ENCODE measurements around the gene PLEKHA7.

PLEKHA7 gene

DNA sequence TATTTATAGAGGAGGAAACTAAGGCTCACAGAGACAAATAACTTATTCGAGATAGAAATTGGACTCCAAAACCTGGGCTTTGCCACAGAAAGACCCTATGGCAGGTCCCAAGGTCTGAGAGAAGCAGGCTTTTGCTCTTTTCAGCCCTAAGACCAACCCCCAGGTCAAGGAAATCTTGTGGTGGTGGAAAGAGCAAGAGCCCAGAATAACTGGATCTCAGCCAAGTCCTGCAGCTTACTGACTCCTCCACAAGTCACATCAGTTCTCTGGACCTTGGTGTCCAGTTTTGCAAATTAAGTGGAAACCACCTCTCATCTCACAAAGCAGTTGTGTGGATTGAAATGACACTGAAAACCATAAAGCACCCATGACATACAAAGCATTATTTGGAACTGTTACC, 153.6 kb downstream of the PLEKHA7 start:
- TF ChIP-seq POLR2AphosphoS5 (IDR thresholded peaks at IDR 0.05; ENCODE audit: low read depth, low read length) (no peak), FOXP2 (optimal IDR thresholded peaks at IDR 0.05; ENCODE audit: borderline replicate concordance, extremely low read depth, extremely low read length, insufficient read depth) (no peak)
- TF ChIP-seq, protein P1, sequence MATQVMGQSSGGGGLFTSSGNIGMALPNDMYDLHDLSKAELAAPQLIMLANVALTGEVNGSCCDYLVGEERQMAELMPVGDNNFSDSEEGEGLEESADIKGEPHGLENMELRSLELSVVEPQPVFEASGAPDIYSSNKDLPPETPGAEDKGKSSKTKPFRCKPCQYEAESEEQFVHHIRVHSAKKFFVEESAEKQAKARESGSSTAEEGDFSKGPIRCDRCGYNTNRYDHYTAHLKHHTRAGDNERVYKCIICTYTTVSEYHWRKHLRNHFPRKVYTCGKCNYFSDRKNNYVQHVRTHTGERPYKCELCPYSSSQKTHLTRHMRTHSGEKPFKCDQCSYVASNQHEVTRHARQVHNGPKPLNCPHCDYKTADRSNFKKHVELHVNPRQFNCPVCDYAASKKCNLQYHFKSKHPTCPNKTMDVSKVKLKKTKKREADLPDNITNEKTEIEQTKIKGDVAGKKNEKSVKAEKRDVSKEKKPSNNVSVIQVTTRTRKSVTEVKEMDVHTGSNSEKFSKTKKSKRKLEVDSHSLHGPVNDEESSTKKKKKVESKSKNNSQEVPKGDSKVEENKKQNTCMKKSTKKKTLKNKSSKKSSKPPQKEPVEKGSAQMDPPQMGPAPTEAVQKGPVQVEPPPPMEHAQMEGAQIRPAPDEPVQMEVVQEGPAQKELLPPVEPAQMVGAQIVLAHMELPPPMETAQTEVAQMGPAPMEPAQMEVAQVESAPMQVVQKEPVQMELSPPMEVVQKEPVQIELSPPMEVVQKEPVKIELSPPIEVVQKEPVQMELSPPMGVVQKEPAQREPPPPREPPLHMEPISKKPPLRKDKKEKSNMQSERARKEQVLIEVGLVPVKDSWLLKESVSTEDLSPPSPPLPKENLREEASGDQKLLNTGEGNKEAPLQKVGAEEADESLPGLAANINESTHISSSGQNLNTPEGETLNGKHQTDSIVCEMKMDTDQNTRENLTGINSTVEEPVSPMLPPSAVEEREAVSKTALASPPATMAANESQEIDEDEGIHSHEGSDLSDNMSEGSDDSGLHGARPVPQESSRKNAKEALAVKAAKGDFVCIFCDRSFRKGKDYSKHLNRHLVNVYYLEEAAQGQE (IDR thresholded peaks at IDR 0.05; ENCODE audit: insufficient read depth in 1 of 2, low read depth in 2 of 2, low read length in 2 of 2): no peak

DNA sequence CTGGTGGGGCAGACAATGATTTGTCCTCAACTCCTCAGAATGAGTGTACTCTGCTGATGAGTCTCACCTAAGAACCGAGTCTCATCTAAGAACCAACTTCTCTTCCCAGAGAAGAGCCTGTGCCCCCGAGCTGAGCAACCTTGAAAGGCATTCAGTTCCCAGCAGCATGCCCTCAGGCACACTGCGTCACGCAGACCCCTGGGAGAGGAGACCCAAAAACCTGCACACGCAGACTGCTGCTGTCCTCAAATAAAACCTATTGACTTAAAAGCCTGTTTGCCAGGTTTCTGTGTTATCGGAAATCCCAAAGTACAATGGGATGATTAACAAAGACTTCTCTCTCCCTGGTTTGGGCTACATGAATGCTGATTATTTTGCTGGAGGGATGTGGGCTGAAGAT, 154.6 kb downstream of the PLEKHA7 start:
- TF ChIP-seq, protein P1 (IDR thresholded peaks at IDR 0.05; ENCODE audit: insufficient read depth in 1 of 2, low read depth in 2 of 2, low read length in 2 of 2): no peak
- TF ChIP-seq POLR2AphosphoS5 (IDR thresholded peaks at IDR 0.05; ENCODE audit: low read depth, low read length) (no peak), TAF1 (IDR thresholded peaks at IDR 0.05; ENCODE audit: borderline replicate concordance, insufficient read depth, low read length) (no peak), FOXP2 (optimal IDR thresholded peaks at IDR 0.05; ENCODE audit: borderline replicate concordance, extremely low read depth, extremely low read length, insufficient read depth) (no peak), SIN3A (IDR thresholded peaks at IDR 0.05; ENCODE audit: borderline replicate concordance, insufficient read depth, low read length) (no peak)

DNA sequence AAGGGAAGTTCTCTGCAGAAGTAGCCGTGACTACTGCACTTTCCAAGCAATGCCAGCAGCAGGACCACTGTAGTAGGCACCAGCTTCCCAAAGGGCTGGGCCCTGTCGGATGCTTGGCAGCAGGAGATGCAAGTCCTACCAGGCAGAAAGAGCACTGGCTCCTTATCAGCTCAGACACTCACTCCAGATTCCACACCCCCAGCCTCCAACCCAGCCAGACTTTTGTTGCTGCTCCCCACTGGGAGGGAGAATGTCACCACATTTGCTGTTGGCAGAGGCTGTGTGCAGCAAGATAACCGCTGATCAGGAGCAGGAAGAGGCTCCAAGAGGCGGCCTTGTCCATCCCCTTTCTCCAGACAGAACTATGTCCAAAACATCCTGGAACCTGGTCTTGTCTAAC, 157.0 kb downstream of the PLEKHA7 start:
- no peak for TF ChIP-seq SIN3A (IDR thresholded peaks at IDR 0.05; ENCODE audit: borderline replicate concordance, insufficient read depth, low read length)
- TF ChIP-seq FOXP2 (optimal IDR thresholded peaks at IDR 0.05; ENCODE audit: borderline replicate concordance, extremely low read depth, extremely low read length, insufficient read depth): no peak
- TF ChIP-seq, protein P1 (IDR thresholded peaks at IDR 0.05; ENCODE audit: insufficient read depth in 1 of 2, low read depth in 2 of 2, low read length in 2 of 2): no peak
- TF ChIP-seq POLR2AphosphoS5 (IDR thresholded peaks at IDR 0.05; ENCODE audit: low read depth, low read length): no peak
- TF ChIP-seq TAF1 (IDR thresholded peaks at IDR 0.05; ENCODE audit: borderline replicate concordance, insufficient read depth, low read length): no peak

DNA sequence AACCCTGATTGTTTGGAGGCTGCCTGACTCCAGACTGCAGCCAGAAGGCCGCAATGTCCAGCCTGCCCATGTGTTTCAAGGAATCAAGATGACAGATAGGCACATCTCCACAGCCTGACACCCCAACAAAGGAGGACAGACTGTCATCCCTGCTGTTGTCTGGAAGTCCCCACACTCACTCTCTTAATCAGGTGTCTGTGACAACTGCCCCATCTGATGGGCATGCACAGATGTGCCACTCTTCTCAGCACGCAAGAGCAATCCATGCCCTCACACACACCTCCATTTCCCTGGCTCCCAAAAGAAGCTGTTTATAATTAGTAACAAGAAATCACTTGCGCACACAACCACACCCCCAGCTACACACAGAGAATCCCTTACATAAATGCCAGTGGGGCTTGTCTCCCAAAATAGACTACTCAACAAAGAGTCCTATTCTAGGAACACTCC, 158.2 kb downstream of the PLEKHA7 start:
- TF ChIP-seq SIN3A (IDR thresholded peaks at IDR 0.05; ENCODE audit: borderline replicate concordance, insufficient read depth, low read length): no peak
- TF ChIP-seq, protein P1 (IDR thresholded peaks at IDR 0.05; ENCODE audit: insufficient read depth in 1 of 2, low read depth in 2 of 2, low read length in 2 of 2): no peak
- TF ChIP-seq TAF1 (IDR thresholded peaks at IDR 0.05; ENCODE audit: borderline replicate concordance, insufficient read depth, low read length): no peak
- TF ChIP-seq FOXP2 (optimal IDR thresholded peaks at IDR 0.05; ENCODE audit: borderline replicate concordance, extremely low read depth, extremely low read length, insufficient read depth): no peak
- no peak for TF ChIP-seq POLR2AphosphoS5 (IDR thresholded peaks at IDR 0.05; ENCODE audit: low read depth, low read length)

DNA sequence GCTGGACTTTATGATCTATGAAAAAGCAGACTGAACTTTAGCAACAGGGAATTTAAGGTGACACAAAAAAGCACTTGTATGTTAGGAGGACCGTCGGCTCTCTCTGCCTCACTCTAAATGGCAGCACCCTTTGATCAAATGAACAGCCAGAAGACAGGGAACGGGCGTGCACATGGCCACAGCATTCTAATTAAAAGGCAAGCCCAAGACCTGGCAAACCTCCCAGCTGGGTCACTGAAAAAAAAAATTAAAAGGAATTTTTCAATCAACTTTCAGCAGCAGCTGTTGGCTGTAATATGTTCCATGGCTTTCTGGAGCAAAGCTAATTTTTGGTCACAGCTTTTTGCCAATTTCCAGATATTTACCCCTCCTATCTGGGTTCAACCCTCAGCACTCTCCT, 159.2 kb downstream of the PLEKHA7 start:
- TF ChIP-seq, protein P1 (IDR thresholded peaks at IDR 0.05; ENCODE audit: insufficient read depth in 1 of 2, low read depth in 2 of 2, low read length in 2 of 2): no peak

Measured in PFSK-1 (cell line).